ENCODE results near the gene KCTD16.

Gene KCTD16

DNA sequence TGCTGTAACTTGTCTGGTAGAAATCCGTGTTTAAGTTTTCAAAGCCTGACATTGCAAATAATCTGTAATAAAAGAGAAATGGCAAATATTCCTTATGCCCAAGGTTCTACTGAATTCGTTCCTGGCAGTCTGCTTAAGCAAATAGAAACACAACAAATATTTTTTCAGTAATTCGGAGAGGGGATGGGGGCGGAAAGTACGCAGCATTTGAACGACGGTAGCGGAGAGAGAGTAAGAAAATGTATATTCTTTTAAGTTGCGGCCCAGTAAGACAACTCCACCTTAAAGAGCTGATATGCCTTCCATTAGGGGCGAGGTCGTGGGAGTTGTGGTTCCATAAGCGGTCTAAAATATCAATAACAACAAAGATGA, 783 bp upstream of the KCTD16 start:
- peaks cover 9% of the 10 kb centered on the region for H3K4me1 ChIP-seq (ENCODE audit: insufficient read depth, low read length)
- H3K9me3 ChIP-seq (ENCODE audit: insufficient read depth, low read depth, low read length), result no peaks in the 10 kb centered on the region
- H3K27me3 ChIP-seq (ENCODE audit: insufficient read depth, low read length), result no peaks in the 10 kb centered on the region
- peaks cover 33% of the 10 kb centered on the region for H3K36me3 ChIP-seq (ENCODE audit: insufficient read depth, low read depth, low read length)
- peak overlapping the region; percentile 93 for H3K9ac ChIP-seq (ENCODE audit: low read depth, low read length)
- H3K4me3 ChIP-seq (ENCODE audit: low read length), result peak overlapping the region; percentile 99
- peak overlapping the region; percentile 48 for H3K27ac ChIP-seq (ENCODE audit: low read length)

DNA sequence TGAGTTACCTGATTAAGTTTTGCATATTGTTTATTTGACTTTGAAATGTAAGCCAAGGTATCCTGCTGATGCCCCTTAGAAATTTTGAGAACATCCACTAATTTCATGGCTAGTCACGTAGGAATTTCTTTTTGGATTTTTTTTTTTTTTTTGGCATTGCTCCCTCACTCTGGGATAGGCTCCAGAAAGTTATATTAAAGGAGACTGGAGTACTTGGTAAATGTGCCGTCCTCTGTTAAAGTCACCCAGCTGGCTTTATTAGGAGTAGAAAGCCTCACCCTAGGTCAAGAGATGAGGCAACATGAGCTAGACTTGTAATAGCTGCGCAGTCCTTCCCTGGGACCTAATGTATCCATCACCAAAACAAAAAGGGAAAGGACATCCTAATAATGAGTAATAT, 3.1 kb downstream of the KCTD16 start:
- Histone ChIP-seq H3K9ac (ENCODE audit: low read depth, low read length) (no peak overlapping the region), H3K27ac (ENCODE audit: low read length) (no peak overlapping the region), H3K9me3 (ENCODE audit: insufficient read depth, low read depth, low read length) (no peaks in the 10 kb centered on the region)

DNA sequence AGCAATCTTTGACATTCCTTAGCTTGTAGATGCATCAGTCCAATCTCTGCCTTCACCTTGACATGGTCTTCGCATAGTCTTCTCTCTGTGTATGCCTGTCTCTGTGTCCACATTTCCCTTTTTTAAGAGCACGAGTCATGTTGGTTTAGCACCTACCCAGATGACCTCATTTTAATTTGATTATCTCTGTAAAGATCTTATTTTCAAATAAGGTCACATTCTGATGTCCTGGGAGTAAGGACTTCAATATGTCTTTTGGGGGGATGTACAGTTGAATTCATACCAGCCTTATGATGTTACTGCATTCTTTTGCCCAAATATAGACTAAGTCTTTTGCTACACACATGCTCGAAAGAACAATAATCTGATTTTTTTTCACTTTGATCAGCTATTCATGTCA, 6.9 kb downstream of the KCTD16 start:
- H3K9me3 ChIP-seq (ENCODE audit: insufficient read depth, low read depth, low read length), result no peaks in the 10 kb centered on the region
- no peak overlapping the region for H3K9ac ChIP-seq (ENCODE audit: low read depth, low read length)
- no peaks in the 10 kb centered on the region for H3K27me3 ChIP-seq (ENCODE audit: insufficient read depth, low read length)
- H3K36me3 ChIP-seq (ENCODE audit: insufficient read depth, low read depth, low read length), result no peaks in the 10 kb centered on the region
- no peaks in the 10 kb centered on the region for H3K4me1 ChIP-seq (ENCODE audit: insufficient read depth, low read length)
- no peak overlapping the region for H3K4me3 ChIP-seq (ENCODE audit: low read length)
- H3K27ac ChIP-seq (ENCODE audit: low read length), result no peak overlapping the region

More for the DNA sequence above, 3.1 kb downstream of the KCTD16 start:
- Histone ChIP-seq H3K4me1 (ENCODE audit: insufficient read depth, low read length) (peaks cover 9% of the 10 kb centered on the region), H3K27me3 (ENCODE audit: insufficient read depth, low read length) (no peaks in the 10 kb centered on the region), H3K4me3 (ENCODE audit: low read length) (no peak overlapping the region), H3K36me3 (ENCODE audit: insufficient read depth, low read depth, low read length) (peaks cover 4% of the 10 kb centered on the region)

DNA sequence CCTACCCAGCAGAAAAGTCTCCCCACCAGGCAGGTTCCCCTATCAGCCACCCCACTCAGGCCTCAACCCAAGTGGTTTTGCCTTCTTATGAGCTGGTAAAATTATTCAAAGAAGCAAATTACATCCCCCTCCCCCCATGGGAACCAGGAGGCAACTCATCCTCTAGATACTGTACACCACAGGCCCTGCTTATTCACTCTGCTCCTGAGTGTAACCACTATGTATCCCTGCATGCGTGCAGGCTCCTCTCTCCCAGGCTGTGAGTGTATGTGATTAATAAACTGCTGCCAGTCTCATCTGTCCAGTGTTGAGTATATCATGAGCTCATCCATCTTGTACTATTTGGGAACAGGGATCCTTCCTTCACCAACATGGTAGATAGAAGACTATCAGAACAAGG, 8.6 kb downstream of the KCTD16 start:
- Histone ChIP-seq H3K27ac (ENCODE audit: low read length) (no peak overlapping the region), H3K27me3 (ENCODE audit: insufficient read depth, low read length) (no peaks in the 10 kb centered on the region), H3K4me3 (ENCODE audit: low read length) (no peak overlapping the region), H3K36me3 (ENCODE audit: insufficient read depth, low read depth, low read length) (no peaks in the 10 kb centered on the region), H3K9ac (ENCODE audit: low read depth, low read length) (no peak overlapping the region), H3K9me3 (ENCODE audit: insufficient read depth, low read depth, low read length) (no peaks in the 10 kb centered on the region), H3K4me1 (ENCODE audit: insufficient read depth, low read length) (no peaks in the 10 kb centered on the region)

DNA sequence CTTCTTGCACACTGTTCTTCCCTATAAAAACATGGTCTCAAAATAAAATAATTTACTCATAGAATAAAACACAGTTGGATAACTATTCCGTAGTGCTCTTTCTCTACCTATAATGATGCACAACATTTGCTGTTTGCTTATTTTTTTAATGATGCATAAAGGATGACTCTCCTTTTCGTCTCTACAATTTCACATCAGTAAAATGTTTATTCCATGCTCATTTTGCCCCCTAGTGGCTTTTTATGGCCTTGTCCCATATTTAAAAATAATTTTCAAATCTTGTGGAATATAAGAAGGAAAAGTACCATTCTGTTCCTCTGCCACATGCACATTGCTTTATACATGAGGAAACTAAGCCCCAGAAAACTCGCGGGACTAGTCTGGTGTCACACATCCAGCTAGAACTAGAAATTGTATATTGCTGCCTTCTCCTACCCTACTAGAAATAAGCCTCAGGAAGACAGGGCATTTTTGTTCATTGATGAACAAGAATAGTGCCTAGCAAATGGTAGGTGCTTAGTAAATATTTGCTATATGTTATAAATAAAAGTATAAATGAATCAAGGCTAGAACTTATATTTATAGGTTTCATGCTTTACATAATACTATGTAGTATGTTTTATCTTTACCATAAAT, 12.7 kb downstream of the KCTD16 start:
- Histone ChIP-seq H3K27me3 (ENCODE audit: insufficient read depth, low read length) (no peaks in the 10 kb centered on the region), H3K9ac (ENCODE audit: low read depth, low read length) (no peak overlapping the region), H3K27ac (ENCODE audit: low read length) (no peak overlapping the region), H3K4me3 (ENCODE audit: low read length) (no peak overlapping the region), H3K9me3 (ENCODE audit: insufficient read depth, low read depth, low read length) (no peaks in the 10 kb centered on the region), H3K4me1 (ENCODE audit: insufficient read depth, low read length) (no peaks in the 10 kb centered on the region), H3K36me3 (ENCODE audit: insufficient read depth, low read depth, low read length) (no peaks in the 10 kb centered on the region)

DNA sequence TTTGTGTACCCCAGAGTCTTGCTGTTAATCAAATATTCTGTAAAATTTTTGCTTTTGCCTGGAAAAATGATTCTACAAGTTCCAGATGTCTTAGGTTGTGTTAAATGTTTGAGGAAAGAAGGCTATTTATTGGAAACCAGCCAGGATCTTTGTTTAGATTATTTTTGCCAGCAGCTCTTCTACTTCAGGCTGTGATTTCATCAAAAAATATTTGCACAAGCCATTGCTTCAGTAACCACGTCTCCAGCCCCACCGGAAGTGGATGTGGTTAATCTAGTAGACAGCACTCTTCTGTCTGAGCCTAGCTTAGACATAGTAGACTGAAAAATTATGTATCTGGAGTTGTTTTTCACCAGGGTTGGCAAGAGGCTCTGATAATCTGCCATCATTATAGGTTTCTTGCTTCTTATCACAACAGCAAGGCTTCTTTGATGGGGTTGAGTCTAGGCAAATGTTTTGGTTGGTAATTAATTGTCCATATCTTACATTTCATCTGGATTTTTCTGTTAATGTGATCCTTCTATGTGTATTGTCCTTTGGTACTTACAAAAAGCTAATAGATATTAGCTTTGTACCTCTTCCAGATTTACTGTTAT, 17.1 kb downstream of the KCTD16 start:
- Histone ChIP-seq H3K36me3 (ENCODE audit: insufficient read depth, low read depth, low read length) (no peaks in the 10 kb centered on the region), H3K9ac (ENCODE audit: low read depth, low read length) (no peak overlapping the region), H3K4me1 (ENCODE audit: insufficient read depth, low read length) (no peaks in the 10 kb centered on the region), H3K9me3 (ENCODE audit: insufficient read depth, low read depth, low read length) (no peaks in the 10 kb centered on the region), H3K27ac (ENCODE audit: low read length) (no peak overlapping the region), H3K27me3 (ENCODE audit: insufficient read depth, low read length) (no peaks in the 10 kb centered on the region), H3K4me3 (ENCODE audit: low read length) (no peak overlapping the region)

DNA sequence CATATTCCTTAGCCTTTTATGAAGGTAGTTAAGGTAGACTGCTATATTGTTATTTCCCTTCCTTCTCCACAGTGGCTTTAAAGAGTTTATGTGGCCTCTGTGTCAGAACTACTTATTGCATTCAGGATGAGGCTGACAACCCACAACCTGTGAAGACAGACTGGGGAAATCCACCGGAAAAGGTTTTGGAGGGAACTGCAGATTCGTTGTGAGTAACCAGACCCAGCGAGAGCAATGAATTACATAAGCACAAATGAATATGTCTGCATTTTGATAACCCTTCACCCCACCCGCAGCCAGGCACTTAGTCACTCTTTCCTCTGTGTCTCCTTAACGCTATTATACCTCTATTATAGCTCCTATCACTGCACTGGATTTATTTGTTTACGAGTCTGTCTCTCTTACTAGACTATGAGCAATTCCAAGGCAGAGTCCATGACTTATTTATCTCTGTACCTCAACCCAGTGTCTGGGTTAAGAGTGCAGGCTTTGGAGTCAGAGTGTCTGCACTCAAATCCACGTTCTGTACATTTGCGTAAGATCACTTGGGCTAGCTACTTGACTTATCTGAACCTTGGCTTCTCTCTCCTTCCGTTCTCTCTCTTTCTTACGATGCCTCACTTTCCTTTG, 19.2 kb downstream of the KCTD16 start:
- Histone ChIP-seq H3K9ac (ENCODE audit: low read depth, low read length) (no peak overlapping the region), H3K27ac (ENCODE audit: low read length) (no peak overlapping the region), H3K4me3 (ENCODE audit: low read length) (no peak overlapping the region), H3K9me3 (ENCODE audit: insufficient read depth, low read depth, low read length) (no peaks in the 10 kb centered on the region), H3K27me3 (ENCODE audit: insufficient read depth, low read length) (no peaks in the 10 kb centered on the region), H3K4me1 (ENCODE audit: insufficient read depth, low read length) (no peaks in the 10 kb centered on the region), H3K36me3 (ENCODE audit: insufficient read depth, low read depth, low read length) (no peaks in the 10 kb centered on the region)

DNA sequence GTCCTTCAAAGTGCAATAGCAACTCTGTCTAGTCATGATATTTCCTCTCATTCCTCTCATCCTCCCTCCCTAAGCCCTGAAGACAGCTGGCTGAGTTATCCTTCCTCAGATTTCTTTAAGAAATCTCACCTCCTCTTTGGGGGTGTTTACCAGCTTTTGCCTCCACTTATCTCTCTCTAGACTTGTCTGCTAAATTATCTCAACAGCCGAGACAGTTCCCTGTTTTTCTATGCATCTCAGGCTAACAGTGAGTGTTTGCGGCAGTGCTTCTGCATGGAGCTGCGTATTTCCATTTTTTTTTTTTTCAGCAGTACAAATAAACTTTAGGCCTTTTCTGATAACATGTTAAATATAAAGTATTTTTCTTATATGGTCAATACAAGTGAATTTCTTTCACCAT, 20.9 kb downstream of the KCTD16 start:
- no peaks in the 10 kb centered on the region for H3K4me1 ChIP-seq (ENCODE audit: insufficient read depth, low read length)
- no peak overlapping the region for H3K9ac ChIP-seq (ENCODE audit: low read depth, low read length)

DNA sequence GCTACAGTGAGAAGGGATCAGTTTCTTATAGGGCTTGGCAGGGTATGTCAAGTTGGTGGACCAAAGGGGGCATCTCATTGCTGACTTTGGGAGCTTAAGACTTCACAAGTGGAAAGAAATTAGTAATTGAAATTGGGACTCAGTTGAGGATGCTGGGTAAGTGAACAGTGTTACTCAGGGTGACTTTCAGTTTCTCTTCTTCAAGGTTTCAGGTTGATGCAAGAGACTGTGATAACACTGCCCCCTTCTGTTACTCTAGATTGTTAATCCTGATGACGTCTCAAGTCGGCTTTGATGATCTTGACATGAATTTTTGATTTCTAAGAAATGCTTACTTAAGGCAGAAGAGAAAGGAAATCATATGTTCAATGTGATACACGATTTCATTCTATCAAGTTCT, 21.3 kb downstream of the KCTD16 start:
- Histone ChIP-seq H3K9ac (ENCODE audit: low read depth, low read length) (no peak overlapping the region), H3K4me3 (ENCODE audit: low read length) (no peak overlapping the region), H3K27me3 (ENCODE audit: insufficient read depth, low read length) (no peaks in the 10 kb centered on the region), H3K36me3 (ENCODE audit: insufficient read depth, low read depth, low read length) (no peaks in the 10 kb centered on the region), H3K4me1 (ENCODE audit: insufficient read depth, low read length) (no peaks in the 10 kb centered on the region), H3K27ac (ENCODE audit: low read length) (no peak overlapping the region), H3K9me3 (ENCODE audit: insufficient read depth, low read depth, low read length) (no peaks in the 10 kb centered on the region)

More for the DNA sequence above, 20.9 kb downstream of the KCTD16 start:
- Histone ChIP-seq H3K27me3 (ENCODE audit: insufficient read depth, low read length) (no peaks in the 10 kb centered on the region), H3K27ac (ENCODE audit: low read length) (no peak overlapping the region), H3K9me3 (ENCODE audit: insufficient read depth, low read depth, low read length) (no peaks in the 10 kb centered on the region), H3K36me3 (ENCODE audit: insufficient read depth, low read depth, low read length) (no peaks in the 10 kb centered on the region), H3K4me3 (ENCODE audit: low read length) (no peak overlapping the region)

DNA sequence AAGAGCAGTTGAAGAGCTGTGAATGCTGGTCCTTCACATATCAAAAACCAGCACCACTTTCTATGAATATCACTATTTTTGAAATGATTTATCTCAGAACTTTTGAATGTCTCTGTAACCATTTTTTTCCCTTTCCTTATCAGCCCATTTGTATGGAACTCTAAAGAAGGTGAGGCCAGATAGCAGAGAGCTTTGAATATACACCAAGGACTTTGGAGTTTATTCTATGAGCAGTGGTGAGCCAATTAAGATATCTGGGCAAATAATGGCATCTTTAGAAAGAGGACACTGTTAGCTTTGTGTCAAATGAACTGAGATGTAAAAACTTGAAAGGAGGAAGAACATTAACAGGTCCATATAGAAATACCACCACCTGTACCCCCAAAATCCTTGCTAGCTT, 22.0 kb downstream of the KCTD16 start:
- Histone ChIP-seq H3K27me3 (ENCODE audit: insufficient read depth, low read length) (no peaks in the 10 kb centered on the region), H3K4me1 (ENCODE audit: insufficient read depth, low read length) (no peaks in the 10 kb centered on the region), H3K9ac (ENCODE audit: low read depth, low read length) (no peak overlapping the region), H3K27ac (ENCODE audit: low read length) (no peak overlapping the region), H3K4me3 (ENCODE audit: low read length) (no peak overlapping the region), H3K36me3 (ENCODE audit: insufficient read depth, low read depth, low read length) (no peaks in the 10 kb centered on the region), H3K9me3 (ENCODE audit: insufficient read depth, low read depth, low read length) (no peaks in the 10 kb centered on the region)

DNA sequence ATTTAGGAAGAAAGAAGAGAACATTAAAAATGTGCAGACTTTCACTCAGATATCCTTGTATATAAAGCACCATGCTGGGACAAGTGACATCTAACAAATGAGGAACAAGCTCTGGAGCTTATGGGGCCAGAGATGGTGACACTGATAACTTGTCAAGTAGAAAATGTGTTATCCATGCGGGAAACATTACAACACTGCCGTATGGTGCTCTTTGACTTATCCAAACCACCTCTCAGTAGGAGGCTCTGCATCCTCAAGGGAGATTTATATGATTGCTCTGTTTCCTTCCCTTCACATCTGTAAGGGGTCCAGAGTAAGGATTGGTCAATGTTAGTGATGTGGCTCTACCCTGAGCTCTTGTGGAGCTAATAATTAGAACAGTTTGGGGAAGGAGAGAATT, 23.5 kb downstream of the KCTD16 start:
- H3K9ac ChIP-seq (ENCODE audit: low read depth, low read length), result no peak overlapping the region
- H3K27me3 ChIP-seq (ENCODE audit: insufficient read depth, low read length), result no peaks in the 10 kb centered on the region
- H3K27ac ChIP-seq (ENCODE audit: low read length), result no peak overlapping the region
- no peaks in the 10 kb centered on the region for H3K4me1 ChIP-seq (ENCODE audit: insufficient read depth, low read length)
- no peaks in the 10 kb centered on the region for H3K9me3 ChIP-seq (ENCODE audit: insufficient read depth, low read depth, low read length)
- H3K36me3 ChIP-seq (ENCODE audit: insufficient read depth, low read depth, low read length), result no peaks in the 10 kb centered on the region
- no peak overlapping the region for H3K4me3 ChIP-seq (ENCODE audit: low read length)

DNA sequence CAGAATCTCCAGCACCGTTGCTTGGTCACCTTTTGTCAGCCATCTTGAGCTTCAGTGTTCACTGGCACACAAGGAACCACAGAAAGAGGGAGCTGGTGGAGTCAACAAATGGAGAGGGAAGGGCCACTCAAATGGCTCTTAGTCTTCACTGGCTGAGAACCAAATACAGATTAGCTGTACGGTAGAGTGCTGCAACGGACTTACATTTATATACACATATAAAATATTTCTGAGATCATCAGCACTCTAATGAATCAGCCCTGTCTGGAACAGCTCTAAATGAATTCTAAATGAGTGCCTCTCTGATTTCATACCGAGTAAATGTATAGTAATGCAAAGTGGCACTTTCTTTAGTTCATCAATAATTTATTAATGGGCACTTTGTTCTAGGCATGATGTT, 24.8 kb downstream of the KCTD16 start:
- no peak overlapping the region for H3K27ac ChIP-seq (ENCODE audit: low read length)

More for the DNA sequence above, 24.8 kb downstream of the KCTD16 start:
- Histone ChIP-seq H3K9me3 (ENCODE audit: insufficient read depth, low read depth, low read length) (no peaks in the 10 kb centered on the region), H3K4me3 (ENCODE audit: low read length) (no peak overlapping the region), H3K36me3 (ENCODE audit: insufficient read depth, low read depth, low read length) (no peaks in the 10 kb centered on the region), H3K9ac (ENCODE audit: low read depth, low read length) (no peak overlapping the region), H3K27me3 (ENCODE audit: insufficient read depth, low read length) (no peaks in the 10 kb centered on the region), H3K4me1 (ENCODE audit: insufficient read depth, low read length) (no peaks in the 10 kb centered on the region)
